Activated naive CD4-positive, alpha-beta T cell treated with Interleukin-2 at 50 U/mL for 16 hours (primary cell): Measurements from ENCODE around the gene DRC7.
A peak's percentile ranks its signal among the peaks of the same experiment; 100 is the strongest.

Experiments used
- DNase-seq: peaks from one replicate; pipeline ENCODE4 v3.0.0-alpha.2; 2020

The DRC7 gene, protein sequence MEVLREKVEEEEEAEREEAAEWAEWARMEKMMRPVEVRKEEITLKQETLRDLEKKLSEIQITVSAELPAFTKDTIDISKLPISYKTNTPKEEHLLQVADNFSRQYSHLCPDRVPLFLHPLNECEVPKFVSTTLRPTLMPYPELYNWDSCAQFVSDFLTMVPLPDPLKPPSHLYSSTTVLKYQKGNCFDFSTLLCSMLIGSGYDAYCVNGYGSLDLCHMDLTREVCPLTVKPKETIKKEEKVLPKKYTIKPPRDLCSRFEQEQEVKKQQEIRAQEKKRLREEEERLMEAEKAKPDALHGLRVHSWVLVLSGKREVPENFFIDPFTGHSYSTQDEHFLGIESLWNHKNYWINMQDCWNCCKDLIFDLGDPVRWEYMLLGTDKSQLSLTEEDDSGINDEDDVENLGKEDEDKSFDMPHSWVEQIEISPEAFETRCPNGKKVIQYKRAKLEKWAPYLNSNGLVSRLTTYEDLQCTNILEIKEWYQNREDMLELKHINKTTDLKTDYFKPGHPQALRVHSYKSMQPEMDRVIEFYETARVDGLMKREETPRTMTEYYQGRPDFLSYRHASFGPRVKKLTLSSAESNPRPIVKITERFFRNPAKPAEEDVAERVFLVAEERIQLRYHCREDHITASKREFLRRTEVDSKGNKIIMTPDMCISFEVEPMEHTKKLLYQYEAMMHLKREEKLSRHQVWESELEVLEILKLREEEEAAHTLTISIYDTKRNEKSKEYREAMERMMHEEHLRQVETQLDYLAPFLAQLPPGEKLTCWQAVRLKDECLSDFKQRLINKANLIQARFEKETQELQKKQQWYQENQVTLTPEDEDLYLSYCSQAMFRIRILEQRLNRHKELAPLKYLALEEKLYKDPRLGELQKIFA

GRCh38 chr16:57694725-57695679, at the start of gene DRC7:
Gene DRC7 (plus strand): TSS chr16:57694806. CDS start chr16:57697950, 3,144 bp downstream.
- DNase-seq: no peak

DNA sequence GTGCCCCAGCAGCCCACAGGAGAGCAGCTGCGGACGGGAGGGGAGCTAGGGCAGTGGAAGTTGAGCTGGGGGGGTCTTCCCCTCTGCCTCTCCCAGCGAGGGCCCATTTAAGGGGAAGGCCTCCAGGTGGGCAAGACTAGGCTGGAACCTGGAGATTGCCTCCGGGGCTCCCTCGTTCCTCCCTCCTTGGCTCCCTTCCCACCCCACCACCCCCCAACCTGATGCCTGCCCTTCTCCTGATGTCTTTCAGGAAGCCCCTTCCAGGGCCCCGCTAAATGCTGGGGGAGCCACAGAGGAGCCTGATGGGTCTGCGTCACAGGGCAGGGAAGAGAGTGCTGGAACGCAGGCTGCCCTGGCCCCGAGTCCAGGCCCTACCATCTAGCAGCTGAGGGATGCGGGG, 49.4 kb upstream of the DRC7 start:
- no peak for DNase-seq

- DNase-seq: no peak
Measured at GRCh38 chr16:57645691-57646387, 48.8 kb upstream of the DRC7 start.

GRCh38 chr16:57646388-57647039, 48.1 kb upstream of the DRC7 start:
- DNase-seq: no peak

- DNase-seq: no peak
Measured at GRCh38 chr16:57647136-57647875, 47.3 kb upstream of the DRC7 start.

GRCh38 chr16:57648125-57648524, 46.5 kb upstream of the DRC7 start:
- no peak for DNase-seq

DNA sequence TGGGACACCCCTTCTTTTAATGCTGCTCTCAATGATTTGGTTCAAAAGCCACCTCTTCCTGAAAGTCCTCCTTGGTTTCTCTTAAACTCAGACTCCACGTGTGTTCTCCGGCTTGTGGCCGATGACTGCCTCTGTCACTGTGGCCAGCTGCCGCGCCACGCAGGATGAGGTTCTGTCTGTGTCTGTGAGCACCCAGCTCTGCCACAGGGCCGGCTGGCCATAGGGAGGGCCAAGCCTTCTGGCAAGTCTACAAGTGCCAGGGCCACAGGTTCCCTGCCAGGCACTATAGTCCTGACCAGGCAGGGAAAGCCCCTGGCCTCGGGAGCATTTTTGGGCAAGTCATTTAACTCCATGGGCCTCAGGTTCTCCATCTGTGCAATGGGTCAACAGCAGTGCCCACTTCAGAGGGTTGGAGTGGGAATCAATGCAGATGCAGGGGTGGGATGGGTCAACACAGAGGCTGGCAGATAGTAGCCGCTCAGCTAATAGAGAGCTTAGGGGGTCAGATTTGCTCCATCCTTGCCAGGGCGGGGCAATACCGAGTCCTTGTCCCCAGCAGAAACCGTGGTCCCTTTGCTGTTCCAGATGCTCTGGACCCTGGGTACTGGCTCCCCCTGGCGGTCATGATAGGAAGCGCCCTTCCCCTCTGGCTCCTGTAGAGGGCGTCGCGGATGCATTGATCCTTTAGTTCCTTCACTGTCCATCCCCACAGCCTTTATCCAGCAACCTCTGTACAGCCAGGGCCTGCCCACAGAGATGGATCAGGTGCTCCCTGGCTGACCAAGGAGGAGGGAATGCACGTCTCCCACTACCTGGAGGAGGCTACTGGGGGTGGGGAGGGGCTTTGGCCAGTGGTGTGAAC, 45.8 kb upstream of the DRC7 start:
- peak; percentile 89 for DNase-seq

- DNase-seq: no peak
Measured at GRCh38 chr16:57649443-57649751, 45.2 kb upstream of the DRC7 start.

DNA sequence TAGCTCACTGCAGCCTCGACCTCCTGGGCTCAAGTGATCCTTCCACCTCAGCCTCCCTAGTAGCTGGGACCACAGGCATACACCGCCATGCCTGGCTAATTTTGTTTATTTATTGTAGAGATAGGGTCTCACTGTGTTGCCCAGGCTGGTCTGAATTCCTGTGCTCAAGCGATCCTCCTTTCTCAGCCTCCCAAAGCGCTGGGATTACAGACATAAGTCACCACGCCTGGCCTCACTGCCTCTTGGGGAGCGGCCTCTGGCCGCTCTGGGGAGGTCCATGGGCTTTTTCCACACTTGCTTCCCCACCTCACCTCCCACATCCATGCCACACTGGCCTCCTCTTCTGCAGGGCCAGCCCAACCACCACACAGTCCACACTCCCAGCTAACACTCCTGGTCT, 44.8 kb upstream of the DRC7 start:
- no peak for DNase-seq

- DNase-seq: peak; percentile 16
Measured at GRCh38 chr16:57651344-57652333, 43.0 kb upstream of the DRC7 start.

GRCh38 chr16:57652695-57653471, 41.7 kb upstream of the DRC7 start:
- DNase-seq: no peak

- no peak for DNase-seq
Measured at GRCh38 chr16:57653936-57654335, 40.7 kb upstream of the DRC7 start.

DNA sequence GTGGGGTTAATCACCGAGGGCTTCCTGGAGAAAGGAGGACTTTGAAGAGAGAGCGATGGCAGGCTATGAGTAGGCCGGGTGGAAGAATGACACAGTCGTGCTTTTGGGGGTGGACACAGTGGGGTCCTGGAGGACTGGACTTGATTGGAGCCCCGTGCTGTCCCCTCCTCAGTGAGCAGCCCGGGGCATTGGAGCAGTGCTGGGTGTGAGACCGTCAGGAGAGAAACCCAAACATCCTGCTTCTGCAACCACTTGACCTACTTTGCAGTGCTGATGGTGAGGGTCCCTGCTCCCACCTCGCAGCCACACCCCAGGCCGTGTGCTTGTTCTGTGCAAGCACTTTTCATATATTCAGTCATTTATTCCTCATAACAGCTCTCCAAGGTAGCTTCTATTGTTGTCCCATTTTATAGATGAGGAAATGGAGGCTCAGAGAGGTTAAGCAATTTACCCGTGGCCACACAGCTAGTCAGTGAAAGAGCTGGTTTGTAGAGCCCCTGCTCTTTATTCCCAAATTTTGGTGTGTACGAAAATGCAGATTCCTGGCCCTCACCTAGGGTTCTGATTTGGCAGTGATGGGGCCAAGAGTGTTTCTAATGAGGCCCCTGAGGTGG, 38.2 kb upstream of the DRC7 start:
- no peak for DNase-seq

DNA sequence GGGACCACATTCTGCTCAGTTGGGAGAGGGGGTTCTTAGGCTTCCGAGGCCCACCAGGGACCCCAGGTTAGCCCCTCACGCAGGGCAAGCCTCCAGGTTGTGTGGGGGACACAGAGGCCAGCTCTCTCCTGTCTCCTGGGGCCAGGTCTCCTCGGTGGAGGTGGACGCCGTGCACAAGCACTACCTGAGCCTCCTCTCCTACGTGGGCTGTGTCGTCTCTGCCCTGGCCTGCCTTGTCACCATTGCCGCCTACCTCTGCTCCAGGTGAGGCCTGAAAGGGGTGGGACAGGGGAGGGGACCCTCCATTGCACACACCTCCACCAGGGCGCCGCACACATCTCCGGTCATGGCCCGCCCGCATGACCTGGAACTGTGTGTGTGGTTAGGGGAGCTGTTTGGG, 37.4 kb upstream of the DRC7 start:
- no peak for DNase-seq

DNA sequence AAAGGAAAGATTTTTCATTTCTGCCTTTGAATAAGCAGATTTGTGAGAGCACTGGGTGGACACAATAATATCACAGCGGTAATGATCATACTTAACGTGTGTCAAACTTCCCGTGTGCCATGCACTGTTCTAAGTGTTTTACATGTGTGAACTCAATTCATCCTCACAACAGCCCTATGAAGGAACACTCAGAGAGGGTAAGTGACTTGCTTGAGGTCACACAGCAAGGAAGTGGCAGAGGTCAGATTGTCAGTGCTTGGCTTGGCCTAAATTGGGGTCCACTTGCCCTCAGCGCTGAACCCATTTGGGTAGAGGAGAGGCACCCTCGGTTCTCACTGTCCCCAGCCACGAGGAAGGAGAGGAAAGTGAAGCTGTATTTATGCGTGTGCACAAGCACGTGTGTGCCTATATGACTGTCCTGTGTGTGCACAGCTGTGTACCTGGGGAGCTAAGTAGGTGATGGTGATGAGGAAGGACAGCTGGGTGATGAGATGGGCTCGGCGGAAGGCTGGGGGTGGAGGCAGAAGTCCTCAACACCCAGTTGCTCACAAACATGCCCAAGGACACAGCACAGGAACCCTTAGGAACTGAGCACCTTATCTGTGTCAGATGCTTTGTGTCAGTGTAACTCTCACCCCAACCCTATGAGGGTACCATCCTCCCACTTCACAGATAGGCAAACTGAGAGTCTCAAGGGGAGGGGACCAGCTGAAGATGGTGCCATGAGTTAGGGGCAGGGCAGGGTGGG, 36.3 kb upstream of the DRC7 start:
- no peak for DNase-seq

DNA sequence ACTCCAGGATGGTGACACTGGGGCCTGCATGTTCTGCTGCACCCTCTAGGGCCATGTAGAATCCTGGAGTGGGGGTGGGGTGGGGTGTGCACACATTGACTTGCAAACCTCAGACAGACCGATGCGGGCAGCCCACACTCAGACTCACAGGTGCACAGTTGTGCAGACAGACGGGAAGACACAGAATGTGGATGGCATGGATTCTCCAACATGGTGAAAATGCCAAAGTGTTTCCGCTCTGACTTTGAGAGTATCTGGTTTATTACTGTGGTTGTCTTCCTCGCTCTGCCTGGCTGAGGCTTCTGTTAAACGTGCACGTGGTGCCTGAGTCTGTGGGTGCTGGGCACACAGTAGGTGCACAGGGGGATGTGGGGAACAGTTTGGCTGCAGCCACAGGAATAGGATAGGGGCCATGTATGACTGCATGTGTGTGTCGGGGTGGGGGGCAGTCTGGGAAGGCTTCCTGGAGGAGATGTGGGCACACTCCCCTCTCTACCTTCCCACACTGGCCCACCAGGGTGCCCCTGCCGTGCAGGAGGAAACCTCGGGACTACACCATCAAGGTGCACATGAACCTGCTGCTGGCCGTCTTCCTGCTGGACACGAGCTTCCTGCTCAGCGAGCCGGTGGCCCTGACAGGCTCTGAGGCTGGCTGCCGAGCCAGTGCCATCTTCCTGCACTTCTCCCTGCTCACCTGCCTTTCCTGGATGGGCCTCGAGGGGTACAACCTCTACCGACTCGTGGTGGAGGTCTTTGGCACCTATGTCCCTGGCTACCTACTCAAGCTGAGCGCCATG, 35.5 kb upstream of the DRC7 start:
- DNase-seq: no peak
